ENCODE measurements around the gene DEFB124.

Gene DEFB124

GRCh38 chr20:31502884-31503673 is 28.2 kb upstream of the DEFB124 start (continued):
- TF ChIP-seq KLF8 (tag by site-specific recombination; IDR thresholded peaks at IDR 0.05) = peak; percentile 67; the same call in 1 of the 2 replicates

DNA sequence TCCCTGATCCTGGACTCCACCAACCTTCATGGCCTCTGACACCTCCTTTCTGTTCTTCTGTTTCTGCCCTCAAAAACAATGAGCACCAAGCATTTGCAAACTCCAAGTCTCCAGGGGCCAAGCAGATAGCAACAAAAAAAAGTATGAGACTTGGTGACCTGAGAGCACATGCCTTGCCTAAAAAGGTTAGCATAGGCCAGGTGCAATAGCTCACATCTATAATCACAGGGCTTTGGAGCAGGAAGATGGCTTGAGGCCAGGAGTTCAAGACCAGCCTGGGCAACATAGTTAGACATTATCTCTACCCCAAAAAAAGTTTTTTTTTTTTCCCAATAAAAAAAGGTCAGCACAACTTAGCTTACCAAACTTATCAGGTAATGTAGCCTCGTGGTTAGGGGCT is 25.6 kb upstream of the DEFB124 start:
- Histone ChIP-seq H3K4me3 (ENCODE audit: low read depth, low read length) (no peak overlapping the region), H3K27ac (ENCODE audit: extremely low read depth, low read depth, low read length) (no peak overlapping the region), H3K4me1 (ENCODE audit: control insufficient read depth, insufficient read depth, low read length) (0 out of 2 replicates have a peak, but pooled peaks cover 2% of the 10 kb centered on the region), H3K9me3 (ENCODE audit: control insufficient read depth, insufficient read depth, low read depth, low read length) (no peaks in the 10 kb centered on the region), H3K36me3 (ENCODE audit: control insufficient read depth in 2 of 2, insufficient read depth in 1 of 2, low read length in 2 of 2) (no peaks in the 10 kb centered on the region)
- CTCF ChIA-PET = interaction anchor here (0.6 to 4.3 kb wide), 3 partner anchors 41 to 87 kb away, joined by 3 to 123 read pairs (median 53); no protein-coding TSS in a partner anchor
- POLR2A ChIA-PET = no interaction called here
- TF ChIP-seq ZNF768 (tag by site-specific recombination; IDR thresholded peaks at IDR 0.05) (no peak), ZNF510 (tag by site-specific recombination; IDR thresholded peaks at IDR 0.05; ENCODE audit: insufficient replicate concordance) (no peak), ZNF785 (tag by site-specific recombination; IDR thresholded peaks at IDR 0.05) (no peak), YY2 (tag by site-specific recombination; IDR thresholded peaks at IDR 0.05) (no peak), CTCF (tag by site-specific recombination; IDR thresholded peaks at IDR 0.05) (no peak), ZNF341 (tag by site-specific recombination; IDR thresholded peaks at IDR 0.05; ENCODE audit: low read depth) (no peak), PRDM2 (tag by site-specific recombination; IDR thresholded peaks at IDR 0.05; ENCODE audit: borderline replicate concordance) (no peak), ZSCAN5A (tag by site-specific recombination; IDR thresholded peaks at IDR 0.05) (no peak), KLF8 (tag by site-specific recombination; IDR thresholded peaks at IDR 0.05) (no peak), WT1 (tag by site-specific recombination; IDR thresholded peaks at IDR 0.05) (no peak), ZNF623 (tag by site-specific recombination; IDR thresholded peaks at IDR 0.05) (no peak), ZBTB6 (tag by site-specific recombination; IDR thresholded peaks at IDR 0.05) (no peak), ZNF548 (tag by site-specific recombination; IDR thresholded peaks at IDR 0.05) (no peak), ZNF529 (tag by site-specific recombination; IDR thresholded peaks at IDR 0.05; ENCODE audit: insufficient replicate concordance) (no peak), ZFHX2 (tag by site-specific recombination; conservative IDR thresholded peaks at IDR 0.05) (no peak)
- TF ChIP-seq, protein P1, sequence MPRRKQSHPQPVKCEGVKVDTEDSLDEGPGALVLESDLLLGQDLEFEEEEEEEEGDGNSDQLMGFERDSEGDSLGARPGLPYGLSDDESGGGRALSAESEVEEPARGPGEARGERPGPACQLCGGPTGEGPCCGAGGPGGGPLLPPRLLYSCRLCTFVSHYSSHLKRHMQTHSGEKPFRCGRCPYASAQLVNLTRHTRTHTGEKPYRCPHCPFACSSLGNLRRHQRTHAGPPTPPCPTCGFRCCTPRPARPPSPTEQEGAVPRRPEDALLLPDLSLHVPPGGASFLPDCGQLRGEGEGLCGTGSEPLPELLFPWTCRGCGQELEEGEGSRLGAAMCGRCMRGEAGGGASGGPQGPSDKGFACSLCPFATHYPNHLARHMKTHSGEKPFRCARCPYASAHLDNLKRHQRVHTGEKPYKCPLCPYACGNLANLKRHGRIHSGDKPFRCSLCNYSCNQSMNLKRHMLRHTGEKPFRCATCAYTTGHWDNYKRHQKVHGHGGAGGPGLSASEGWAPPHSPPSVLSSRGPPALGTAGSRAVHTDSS (tag by site-specific recombination; IDR thresholded peaks at IDR 0.05) = no peak
- TF ChIP-seq, protein P2, sequence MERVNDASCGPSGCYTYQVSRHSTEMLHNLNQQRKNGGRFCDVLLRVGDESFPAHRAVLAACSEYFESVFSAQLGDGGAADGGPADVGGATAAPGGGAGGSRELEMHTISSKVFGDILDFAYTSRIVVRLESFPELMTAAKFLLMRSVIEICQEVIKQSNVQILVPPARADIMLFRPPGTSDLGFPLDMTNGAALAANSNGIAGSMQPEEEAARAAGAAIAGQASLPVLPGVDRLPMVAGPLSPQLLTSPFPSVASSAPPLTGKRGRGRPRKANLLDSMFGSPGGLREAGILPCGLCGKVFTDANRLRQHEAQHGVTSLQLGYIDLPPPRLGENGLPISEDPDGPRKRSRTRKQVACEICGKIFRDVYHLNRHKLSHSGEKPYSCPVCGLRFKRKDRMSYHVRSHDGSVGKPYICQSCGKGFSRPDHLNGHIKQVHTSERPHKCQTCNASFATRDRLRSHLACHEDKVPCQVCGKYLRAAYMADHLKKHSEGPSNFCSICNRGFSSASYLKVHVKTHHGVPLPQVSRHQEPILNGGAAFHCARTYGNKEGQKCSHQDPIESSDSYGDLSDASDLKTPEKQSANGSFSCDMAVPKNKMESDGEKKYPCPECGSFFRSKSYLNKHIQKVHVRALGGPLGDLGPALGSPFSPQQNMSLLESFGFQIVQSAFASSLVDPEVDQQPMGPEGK (tag by site-specific recombination; IDR thresholded peaks at IDR 0.05) = no peak
